Panc1 (cell line): ENCODE data around the gene SAV1. TPM values are rescaled to one million over a fixed set of nuclear protein-coding genes. Genes with fewer than 3 reads are reported as not detected.
"Not testable (repeated sequence)": the region's sequence is repeated elsewhere in the genome, so short reads cannot be mapped to it uniquely, and the experiment has no call there.

ENCODE experiments used
- ATAC-seq: fragments of 200-7000 bp; cut with Tn5 transposase; 2 replicates; pipeline ENCODE4 v1.9.1; 2020; ENCODE audit warnings: mild to moderate bottlenecking, moderate library complexity
- BruUV-seq: library from RNA; stranded (reverse); fragments of 400-500 nt; replicated peaks from 2 replicates; lab custom pipeline; 2021; lab: Mats Ljungman, UMichigan
- CTCF ChIA-PET: fragments of 300-600 bp; sonication (Branson Sonifier 250); formaldehyde crosslinking; loops from one replicate; lab custom pipeline; 2022; ENCODE audit warnings: antibody characterized with exemption; lab: Charles Lee
- POLR2A ChIA-PET: fragments of 300-600 bp; sonication (Branson Sonifier 250); formaldehyde crosslinking; loops from one replicate; lab custom pipeline; 2022; ENCODE audit warnings: antibody characterized with exemption; lab: Charles Lee
- DNase-seq: peaks from one replicate; pipeline ENCODE4 v3.0.0-alpha.2; 2010; ENCODE audit warnings: low read depth, low spot score
- H3K27ac ChIP-seq: 2 replicates; pipeline ENCODE4 v1.5.1; 2011; ENCODE audit warnings: mild to moderate bottlenecking, low read length, inconsistent platforms
- H3K27me3 ChIP-seq: fragments of 200-500 bp; sonication (Bioruptor generic); 2 replicates; pipeline ENCODE4 v1.6.0; 2014; ENCODE audit warnings: low read length, inconsistent platforms; ENCODE audit not compliant: control insufficient read depth, insufficient read depth
- H3K36me3 ChIP-seq: fragments of 200-500 bp; sonication (Bioruptor generic); 2 replicates; pipeline ENCODE4 v1.5.1; 2014; ENCODE audit warnings: inconsistent platforms, mild to moderate bottlenecking, low read length, moderate library complexity; ENCODE audit not compliant: control insufficient read depth, insufficient read depth
- H3K4me1 ChIP-seq: 2 replicates; pipeline ENCODE4 v1.5.1; 2011; ENCODE audit warnings: inconsistent platforms, mild to moderate bottlenecking, low read length, moderate library complexity; ENCODE audit not compliant: control insufficient read depth, insufficient read depth
- H3K4me3 ChIP-seq, 2 experiments: 2 replicates each; pipeline ENCODE4 v1.5.1; 2011 to 2012; ENCODE audit warnings: low read depth in 2 of 2, low read length in 2 of 2, mild to moderate bottlenecking in 2 of 2, inconsistent platforms in 1 of 2, moderate library complexity in 1 of 2
- H3K9me3 ChIP-seq: fragments of 200-500 bp; sonication (Bioruptor generic); 2 replicates; pipeline ENCODE4 v1.5.1; 2014; ENCODE audit warnings: low read depth, mild to moderate bottlenecking, inconsistent platforms, low read length, moderate library complexity; ENCODE audit not compliant: control insufficient read depth, insufficient read depth
- POLR2AphosphoS5 ChIP-seq: IDR thresholded peaks from 2 replicates; pipeline ENCODE4 v1.6.1; 2012; ENCODE audit warnings: mild to moderate bottlenecking, low read depth, low read length, moderate library complexity
- SIN3A ChIP-seq: IDR thresholded peaks from 2 replicates; pipeline ENCODE4 v1.6.1; 2012; ENCODE audit warnings: low read depth, mild to moderate bottlenecking, low read length, moderate library complexity, borderline replicate concordance; ENCODE audit not compliant: insufficient read depth
- TCF7L2 ChIP-seq: IDR thresholded peaks from 2 replicates; pipeline ENCODE4 v1.6.1; 2011; ENCODE audit warnings: mild to moderate bottlenecking, low read depth, low read length, inconsistent platforms
- in situ Hi-C: cut with HindIII; loops from 2 replicates; pipeline ENCODE4 v1.10.0; 2016; ENCODE audit warnings: low sequenced_read_pairs, low pct_unique_long_range_greater_than_20kb
- intact Hi-C: fragments of 100-400 bp; cut with micrococcal nuclease; formaldehyde crosslinking; loops from one replicate; pipeline ENCODE4 v1.10.0; 2022; ENCODE audit not compliant: unreplicated experiment
- total RNA-seq: library from RNA; stranded (reverse); gene quantifications from one replicate; pipeline ENCODE4 v1.2.1, GENCODE V29; 2021; ENCODE audit not compliant: unreplicated experiment
- TF ChIP-seq, protein P1 (sequence below): fragments of 450-650 bp; IDR thresholded peaks from 2 replicates; pipeline ENCODE4 v1.5.1; 2017; ENCODE audit warnings: mild to moderate bottlenecking
- TF ChIP-seq, protein P2 (sequence below), 2 experiments: IDR thresholded peaks; 2 replicates each; pipeline ENCODE4 v1.6.1; 2011 to 2012; ENCODE audit warnings: low read depth in 2 of 2, control low read depth in 1 of 2, low read length in 1 of 2, mild to moderate bottlenecking in 1 of 2, moderate library complexity in 1 of 2; ENCODE audit not compliant: insufficient read depth in 1 of 2

Gene SAV1
- total RNA-seq, 1 experiment from 2014 or later: 13.2 TPM

GRCh38 chr14:50633954-50634353, 34.2 kb downstream of the SAV1 start:
- intact Hi-C loops: no loop called here
- no peak overlapping the region for H3K4me3 ChIP-seq
- BruUV-seq: TSS peak; percentile 66
- H3K9me3 ChIP-seq: no peaks in the 10 kb centered on the region
- CTCF ChIA-PET: no interaction called here
- H3K36me3 ChIP-seq: no peaks in the 10 kb centered on the region
- no peak overlapping the region for H3K27ac ChIP-seq
- POLR2A ChIA-PET: no interaction called here
- DNase-seq (no peak), ATAC-seq (no peak)
- H3K4me1 ChIP-seq: no peaks in the 10 kb centered on the region
- TF ChIP-seq, protein P1, sequence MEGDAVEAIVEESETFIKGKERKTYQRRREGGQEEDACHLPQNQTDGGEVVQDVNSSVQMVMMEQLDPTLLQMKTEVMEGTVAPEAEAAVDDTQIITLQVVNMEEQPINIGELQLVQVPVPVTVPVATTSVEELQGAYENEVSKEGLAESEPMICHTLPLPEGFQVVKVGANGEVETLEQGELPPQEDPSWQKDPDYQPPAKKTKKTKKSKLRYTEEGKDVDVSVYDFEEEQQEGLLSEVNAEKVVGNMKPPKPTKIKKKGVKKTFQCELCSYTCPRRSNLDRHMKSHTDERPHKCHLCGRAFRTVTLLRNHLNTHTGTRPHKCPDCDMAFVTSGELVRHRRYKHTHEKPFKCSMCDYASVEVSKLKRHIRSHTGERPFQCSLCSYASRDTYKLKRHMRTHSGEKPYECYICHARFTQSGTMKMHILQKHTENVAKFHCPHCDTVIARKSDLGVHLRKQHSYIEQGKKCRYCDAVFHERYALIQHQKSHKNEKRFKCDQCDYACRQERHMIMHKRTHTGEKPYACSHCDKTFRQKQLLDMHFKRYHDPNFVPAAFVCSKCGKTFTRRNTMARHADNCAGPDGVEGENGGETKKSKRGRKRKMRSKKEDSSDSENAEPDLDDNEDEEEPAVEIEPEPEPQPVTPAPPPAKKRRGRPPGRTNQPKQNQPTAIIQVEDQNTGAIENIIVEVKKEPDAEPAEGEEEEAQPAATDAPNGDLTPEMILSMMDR: no peak
- TF ChIP-seq, protein P2, sequence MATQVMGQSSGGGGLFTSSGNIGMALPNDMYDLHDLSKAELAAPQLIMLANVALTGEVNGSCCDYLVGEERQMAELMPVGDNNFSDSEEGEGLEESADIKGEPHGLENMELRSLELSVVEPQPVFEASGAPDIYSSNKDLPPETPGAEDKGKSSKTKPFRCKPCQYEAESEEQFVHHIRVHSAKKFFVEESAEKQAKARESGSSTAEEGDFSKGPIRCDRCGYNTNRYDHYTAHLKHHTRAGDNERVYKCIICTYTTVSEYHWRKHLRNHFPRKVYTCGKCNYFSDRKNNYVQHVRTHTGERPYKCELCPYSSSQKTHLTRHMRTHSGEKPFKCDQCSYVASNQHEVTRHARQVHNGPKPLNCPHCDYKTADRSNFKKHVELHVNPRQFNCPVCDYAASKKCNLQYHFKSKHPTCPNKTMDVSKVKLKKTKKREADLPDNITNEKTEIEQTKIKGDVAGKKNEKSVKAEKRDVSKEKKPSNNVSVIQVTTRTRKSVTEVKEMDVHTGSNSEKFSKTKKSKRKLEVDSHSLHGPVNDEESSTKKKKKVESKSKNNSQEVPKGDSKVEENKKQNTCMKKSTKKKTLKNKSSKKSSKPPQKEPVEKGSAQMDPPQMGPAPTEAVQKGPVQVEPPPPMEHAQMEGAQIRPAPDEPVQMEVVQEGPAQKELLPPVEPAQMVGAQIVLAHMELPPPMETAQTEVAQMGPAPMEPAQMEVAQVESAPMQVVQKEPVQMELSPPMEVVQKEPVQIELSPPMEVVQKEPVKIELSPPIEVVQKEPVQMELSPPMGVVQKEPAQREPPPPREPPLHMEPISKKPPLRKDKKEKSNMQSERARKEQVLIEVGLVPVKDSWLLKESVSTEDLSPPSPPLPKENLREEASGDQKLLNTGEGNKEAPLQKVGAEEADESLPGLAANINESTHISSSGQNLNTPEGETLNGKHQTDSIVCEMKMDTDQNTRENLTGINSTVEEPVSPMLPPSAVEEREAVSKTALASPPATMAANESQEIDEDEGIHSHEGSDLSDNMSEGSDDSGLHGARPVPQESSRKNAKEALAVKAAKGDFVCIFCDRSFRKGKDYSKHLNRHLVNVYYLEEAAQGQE (IDR thresholded peaks at IDR 0.05; ENCODE audit: insufficient read depth in 1 of 2, low read depth in 2 of 2, low read length in 1 of 2): no peak
- TF ChIP-seq SIN3A: no peak
- no peaks in the 10 kb centered on the region for H3K27me3 ChIP-seq
- in situ Hi-C loops: no loop called here

- no TSS peak for BruUV-seq
These were observed 36.7 kb downstream of the SAV1 start for GRCh38 chr14:50631408-50631821.

GRCh38 chr14:50624947-50625346, 43.2 kb downstream of the SAV1 start:
- in situ Hi-C loops, H3K4me3 ChIP-seq, H3K36me3 ChIP-seq, BruUV-seq, H3K27ac ChIP-seq, POLR2A ChIA-PET, H3K4me1 ChIP-seq, CTCF ChIA-PET, DNase-seq, H3K9me3 ChIP-seq, ATAC-seq, intact Hi-C loops, H3K27me3 ChIP-seq: not testable (repeated sequence)

More at GRCh38 chr14:50631408-50631821, 36.7 kb downstream of the SAV1 start:
- in situ Hi-C loops: no loop called here
- Histone ChIP-seq H3K36me3 (no peaks in the 10 kb centered on the region), H3K4me3 (no peak overlapping the region), H3K27ac (no peak overlapping the region), H3K4me1 (no peaks in the 10 kb centered on the region), H3K27me3 (no peaks in the 10 kb centered on the region), H3K9me3 (no peaks in the 10 kb centered on the region)
- ChIA-PET CTCF (interaction anchor here (0.7 kb wide), 1 partner anchor 36 kb away, joined by 4 read pairs; no protein-coding TSS in a partner anchor), POLR2A (no interaction called here)
- DNase-seq (no peak), ATAC-seq (no peak)
- intact Hi-C loops: no loop called here
- TF ChIP-seq SIN3A (no peak), TCF7L2 (no peak), POLR2AphosphoS5 (no peak)
- TF ChIP-seq, protein P1: no peak
- TF ChIP-seq, protein P2 (IDR thresholded peaks at IDR 0.05; ENCODE audit: insufficient read depth in 1 of 2, low read depth in 2 of 2, low read length in 1 of 2): no peak
